Suprapubic skin (tissue), 3 donors: ENCODE data around the gene TNFRSF8.

Experiments
- CTCF ChIP-seq, 2 donors: fragments of 200-600 bp in 1 of 2; fragments of 450-650 bp in 1 of 2; sonication (generic) in 1 of 2; IDR thresholded peaks; one replicate each; pipeline ENCODE4 v1.5.1; 2016 to 2019; ENCODE audit warnings: antibody characterized with exemption in 2 of 2, mild to moderate bottlenecking in 1 of 2, moderate library complexity in 1 of 2
- EP300 ChIP-seq: sonication (generic); formaldehyde crosslinking; IDR thresholded peaks from one replicate; pipeline ENCODE4 v1.6.1; 2017; ENCODE audit warnings: antibody characterized with exemption
- POLR2A ChIP-seq, 2 donors: fragments of 450-650 bp; IDR thresholded peaks; one replicate each; pipeline ENCODE4 v1.6.1; 2017; ENCODE audit warnings: antibody characterized with exemption in 2 of 2, mild to moderate bottlenecking in 2 of 2, moderate library complexity in 2 of 2

- TF ChIP-seq CTCF (IDR thresholded peaks at IDR 0.05) (no peak), POLR2A (IDR thresholded peaks at IDR 0.05) (no peak), EP300 (no peak)
Measured at GRCh38 chr1:12067900-12068821, 5.1 kb downstream of the TNFRSF8 start.
